ENCODE data around the gene CMBL.
A peak's percentile ranks its signal among the peaks of the same experiment; 100 is the strongest.

Gene CMBL

GRCh38 chr5:10333154-10334006, 25.7 kb upstream of the CMBL start:
- peak; percentile 27 for DNase-seq (ENCODE audit: low read depth)

- no peak for DNase-seq (ENCODE audit: low read depth)
These were observed 24.6 kb upstream of the CMBL start for GRCh38 chr5:10332301-10332700.

- peak; percentile 63 for DNase-seq (ENCODE audit: low read depth)
These were observed 23.7 kb upstream of the CMBL start for GRCh38 chr5:10331341-10331796.

GRCh38 chr5:10330511-10331230, 23.0 kb upstream of the CMBL start:
- no peak for DNase-seq (ENCODE audit: low read depth)

- peak; percentile 83 for DNase-seq (ENCODE audit: low read depth)
These were observed 22.2 kb upstream of the CMBL start for GRCh38 chr5:10329820-10330481.

- no peak for DNase-seq (ENCODE audit: low read depth)
These were observed 21.7 kb upstream of the CMBL start for GRCh38 chr5:10329446-10329819.

GRCh38 chr5:10328323-10328722, 20.6 kb upstream of the CMBL start:
- DNase-seq (ENCODE audit: low read depth): no peak

- DNase-seq (ENCODE audit: low read depth): no peak
These were observed 17.0 kb upstream of the CMBL start for GRCh38 chr5:10324518-10325370.

- DNase-seq (ENCODE audit: low read depth): peak; percentile 38
These were observed 16.1 kb upstream of the CMBL start for GRCh38 chr5:10323588-10324488.

GRCh38 chr5:10321882-10322281, 14.2 kb upstream of the CMBL start:
- DNase-seq (ENCODE audit: low read depth): no peak

- DNase-seq (ENCODE audit: low read depth): no peak
These were observed 13.1 kb upstream of the CMBL start for GRCh38 chr5:10320793-10321192.

- DNase-seq (ENCODE audit: low read depth): peak; percentile 92
These were observed 11.6 kb upstream of the CMBL start for GRCh38 chr5:10319202-10319851.

GRCh38 chr5:10317825-10318682, 10.4 kb upstream of the CMBL start:
- peak; percentile 25 for DNase-seq (ENCODE audit: low read depth)

GRCh38 chr5:10315824-10316509, 8.3 kb upstream of the CMBL start:
- DNase-seq (ENCODE audit: low read depth): no peak

GRCh38 chr5:10315201-10315600, 7.5 kb upstream of the CMBL start:
- no peak for DNase-seq (ENCODE audit: low read depth)

- peak; percentile 24 for DNase-seq (ENCODE audit: low read depth)
These were observed 4.1 kb upstream of the CMBL start for GRCh38 chr5:10311595-10312425.

- DNase-seq (ENCODE audit: low read depth): peak; percentile 17
These were observed 3.3 kb upstream of the CMBL start for GRCh38 chr5:10310835-10311570.
